GM18858 (cell line): ENCODE measurements around the gene SLC24A1.
A peak's percentile ranks its signal among the peaks of the same experiment; 100 is the strongest.

Experiments
- ATAC-seq: cut with Tn5 transposase; IDR thresholded peaks from one replicate; pipeline ENCODE4 v1.9.1; 2021; ENCODE audit not compliant: unreplicated experiment

SLC24A1 gene

GRCh38 chr15:65618560-65619109 lies 3.1 kb upstream of the SLC24A1 start:
- no peak for ATAC-seq

GRCh38 chr15:65619626-65620290 lies 2.0 kb upstream of the SLC24A1 start:
- ATAC-seq = no peak

- no peak for ATAC-seq
Measured at GRCh38 chr15:65620833-65621232, 905 bp upstream of the SLC24A1 start.

- no peak for ATAC-seq
Measured at GRCh38 chr15:65623103-65623502, 1.4 kb downstream of the SLC24A1 start.

GRCh38 chr15:65626856-65627255 lies 5.1 kb downstream of the SLC24A1 start:
- ATAC-seq = no peak

- no peak for ATAC-seq
Measured at GRCh38 chr15:65629548-65629947, 7.8 kb downstream of the SLC24A1 start.

- peak; percentile 47 for ATAC-seq
Measured at GRCh38 chr15:65630760-65631159, 9.0 kb downstream of the SLC24A1 start.

- ATAC-seq = peak; percentile 46
Measured at GRCh38 chr15:65631503-65631902, 9.8 kb downstream of the SLC24A1 start.

GRCh38 chr15:65632780-65633375 lies 11.1 kb downstream of the SLC24A1 start:
- no peak for ATAC-seq

GRCh38 chr15:65633752-65634151 lies 12.0 kb downstream of the SLC24A1 start:
- no peak for ATAC-seq

GRCh38 chr15:65634356-65634755 lies 12.6 kb downstream of the SLC24A1 start:
- no peak for ATAC-seq

- no peak for ATAC-seq
Measured at GRCh38 chr15:65638109-65638508, 16.4 kb downstream of the SLC24A1 start.

GRCh38 chr15:65638681-65639089 lies 16.9 kb downstream of the SLC24A1 start:
- no peak for ATAC-seq

GRCh38 chr15:65639509-65639908 lies 17.8 kb downstream of the SLC24A1 start:
- ATAC-seq = no peak

- no peak for ATAC-seq
Measured at GRCh38 chr15:65641768-65642475, 20.2 kb downstream of the SLC24A1 start.

GRCh38 chr15:65642594-65642993 lies 20.9 kb downstream of the SLC24A1 start:
- no peak for ATAC-seq

- ATAC-seq = no peak
Measured at GRCh38 chr15:65644282-65644681, 22.5 kb downstream of the SLC24A1 start.

- ATAC-seq = no peak
Measured at GRCh38 chr15:65645392-65645791, 23.7 kb downstream of the SLC24A1 start.

GRCh38 chr15:65646486-65646885 lies 24.7 kb downstream of the SLC24A1 start:
- ATAC-seq = no peak

GRCh38 chr15:65650312-65651041 lies 28.7 kb downstream of the SLC24A1 start:
- ATAC-seq = no peak

- ATAC-seq = no peak
Measured at GRCh38 chr15:65651042-65651322, 29.2 kb downstream of the SLC24A1 start.
